ENCODE results near the gene C1orf87.

- TF ChIP-seq POLR2A (IDR thresholded peaks at IDR 0.05), result no peak
- TF ChIP-seq, protein P1, sequence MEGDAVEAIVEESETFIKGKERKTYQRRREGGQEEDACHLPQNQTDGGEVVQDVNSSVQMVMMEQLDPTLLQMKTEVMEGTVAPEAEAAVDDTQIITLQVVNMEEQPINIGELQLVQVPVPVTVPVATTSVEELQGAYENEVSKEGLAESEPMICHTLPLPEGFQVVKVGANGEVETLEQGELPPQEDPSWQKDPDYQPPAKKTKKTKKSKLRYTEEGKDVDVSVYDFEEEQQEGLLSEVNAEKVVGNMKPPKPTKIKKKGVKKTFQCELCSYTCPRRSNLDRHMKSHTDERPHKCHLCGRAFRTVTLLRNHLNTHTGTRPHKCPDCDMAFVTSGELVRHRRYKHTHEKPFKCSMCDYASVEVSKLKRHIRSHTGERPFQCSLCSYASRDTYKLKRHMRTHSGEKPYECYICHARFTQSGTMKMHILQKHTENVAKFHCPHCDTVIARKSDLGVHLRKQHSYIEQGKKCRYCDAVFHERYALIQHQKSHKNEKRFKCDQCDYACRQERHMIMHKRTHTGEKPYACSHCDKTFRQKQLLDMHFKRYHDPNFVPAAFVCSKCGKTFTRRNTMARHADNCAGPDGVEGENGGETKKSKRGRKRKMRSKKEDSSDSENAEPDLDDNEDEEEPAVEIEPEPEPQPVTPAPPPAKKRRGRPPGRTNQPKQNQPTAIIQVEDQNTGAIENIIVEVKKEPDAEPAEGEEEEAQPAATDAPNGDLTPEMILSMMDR (IDR thresholded peaks at IDR 0.05 in 8 of 11, conservative IDR thresholded peaks at IDR 0.05 in 3 of 11), result no peak
These were observed 44.5 kb upstream of the C1orf87 start for GRCh38 chr1:60118085-60118484.

Data from spleen (tissue), 7 donors.